Fibroblast of lung (primary cell): ENCODE measurements around the gene IFT122.

ENCODE experiments used
- CTCF ChIP-seq, 2 donors: IDR thresholded peaks in 1 of 2; conservative IDR thresholded peaks in 1 of 2; 1 replicate in 1 of 2; 2 replicates in 1 of 2; pipeline ENCODE4 v1.5.1; 2011 to 2012; ENCODE audit warnings: low read length in 2 of 2, control low read depth in 1 of 2, inconsistent platforms in 1 of 2, low read depth in 1 of 2, mild to moderate bottlenecking in 1 of 2
- EZH2 ChIP-seq: IDR thresholded peaks from 2 replicates; pipeline ENCODE4 v1.5.1; 2012; ENCODE audit warnings: low read length, control low read depth, mild to moderate bottlenecking; ENCODE audit errors: missing control alignments

- no peak for TF ChIP-seq EZH2
- TF ChIP-seq CTCF (conservative IDR thresholded peaks at IDR 0.05 in 1 of 2, IDR thresholded peaks at IDR 0.05 in 1 of 2; ENCODE audit: low read depth in 1 of 2, low read length in 2 of 2), result no peak
These were observed 112.4 kb downstream of the IFT122 start for GRCh38 chr3:129552287-129553050.
